ENCODE measurements around the gene CHRNA4.

- TF ChIP-seq EP300 (IDR thresholded peaks at IDR 0.05; ENCODE audit: low read depth) = no peak
- TF ChIP-seq, protein P1, sequence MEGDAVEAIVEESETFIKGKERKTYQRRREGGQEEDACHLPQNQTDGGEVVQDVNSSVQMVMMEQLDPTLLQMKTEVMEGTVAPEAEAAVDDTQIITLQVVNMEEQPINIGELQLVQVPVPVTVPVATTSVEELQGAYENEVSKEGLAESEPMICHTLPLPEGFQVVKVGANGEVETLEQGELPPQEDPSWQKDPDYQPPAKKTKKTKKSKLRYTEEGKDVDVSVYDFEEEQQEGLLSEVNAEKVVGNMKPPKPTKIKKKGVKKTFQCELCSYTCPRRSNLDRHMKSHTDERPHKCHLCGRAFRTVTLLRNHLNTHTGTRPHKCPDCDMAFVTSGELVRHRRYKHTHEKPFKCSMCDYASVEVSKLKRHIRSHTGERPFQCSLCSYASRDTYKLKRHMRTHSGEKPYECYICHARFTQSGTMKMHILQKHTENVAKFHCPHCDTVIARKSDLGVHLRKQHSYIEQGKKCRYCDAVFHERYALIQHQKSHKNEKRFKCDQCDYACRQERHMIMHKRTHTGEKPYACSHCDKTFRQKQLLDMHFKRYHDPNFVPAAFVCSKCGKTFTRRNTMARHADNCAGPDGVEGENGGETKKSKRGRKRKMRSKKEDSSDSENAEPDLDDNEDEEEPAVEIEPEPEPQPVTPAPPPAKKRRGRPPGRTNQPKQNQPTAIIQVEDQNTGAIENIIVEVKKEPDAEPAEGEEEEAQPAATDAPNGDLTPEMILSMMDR (IDR thresholded peaks at IDR 0.05) = no peak
These were observed 63.2 kb downstream of the CHRNA4 start for GRCh38 chr20:63297796-63298572.
